Measurements from ENCODE around the gene CUL2.

The CUL2 gene

GRCh38 chr10:35015843-35016408 lies 74.2 kb downstream of the CUL2 start:
- Histone ChIP-seq H3K4me2 (ENCODE audit: low read length) (no peak overlapping the region), H3K36me3 (ENCODE audit: insufficient read depth, low read length) (peaks cover 16% of the 10 kb centered on the region), H3K9me3 (replicated peaks; ENCODE audit: low read length) (no peaks in the 10 kb centered on the region), H3K4me1 (ENCODE audit: control insufficient read depth, insufficient read depth, low read length) (peaks cover 9% of the 10 kb centered on the region), H3K9ac (ENCODE audit: low read depth, low read length) (no peak overlapping the region), H3K4me3 (ENCODE audit: low read length) (no peak overlapping the region), H3K27me3 (ENCODE audit: control insufficient read depth, insufficient read depth, low read length) (no peaks in the 10 kb centered on the region)

GRCh38 chr10:35012781-35013180 lies 77.4 kb downstream of the CUL2 start:
- peaks cover 25% of the 10 kb centered on the region for H3K36me3 ChIP-seq (ENCODE audit: insufficient read depth, low read length)

GRCh38 chr10:35011771-35012191 lies 78.4 kb downstream of the CUL2 start:
- no peak overlapping the region for H3K9ac ChIP-seq (ENCODE audit: low read depth, low read length)
- peaks cover 21% of the 10 kb centered on the region for H3K36me3 ChIP-seq (ENCODE audit: insufficient read depth, low read length)
- peaks cover 23% of the 10 kb centered on the region for H3K4me1 ChIP-seq (ENCODE audit: control insufficient read depth, insufficient read depth, low read length)
- no peak overlapping the region for H3K4me3 ChIP-seq (ENCODE audit: low read length)
- H3K9me3 ChIP-seq (replicated peaks; ENCODE audit: low read length) = no peaks in the 10 kb centered on the region
- H3K27me3 ChIP-seq (ENCODE audit: control insufficient read depth, insufficient read depth, low read length) = no peaks in the 10 kb centered on the region
- no peak overlapping the region for H3K4me2 ChIP-seq (ENCODE audit: low read length)

More at GRCh38 chr10:35012781-35013180, 77.4 kb downstream of the CUL2 start:
- Histone ChIP-seq H3K4me1 (ENCODE audit: control insufficient read depth, insufficient read depth, low read length) (peaks cover 14% of the 10 kb centered on the region), H3K4me3 (ENCODE audit: low read length) (no peak overlapping the region), H3K9ac (ENCODE audit: low read depth, low read length) (no peak overlapping the region), H3K4me2 (ENCODE audit: low read length) (no peak overlapping the region), H3K27me3 (ENCODE audit: control insufficient read depth, insufficient read depth, low read length) (no peaks in the 10 kb centered on the region), H3K9me3 (replicated peaks; ENCODE audit: low read length) (no peaks in the 10 kb centered on the region)

GRCh38 chr10:35007858-35008301 lies 82.3 kb downstream of the CUL2 start:
- H3K36me3 ChIP-seq (ENCODE audit: insufficient read depth, low read length) = peaks cover 21% of the 10 kb centered on the region
- peaks cover 31% of the 10 kb centered on the region for H3K4me1 ChIP-seq (ENCODE audit: control insufficient read depth, insufficient read depth, low read length)
- H3K4me2 ChIP-seq (ENCODE audit: low read length) = no peak overlapping the region
- no peak overlapping the region for H3K9ac ChIP-seq (ENCODE audit: low read depth, low read length)
- H3K4me3 ChIP-seq (ENCODE audit: low read length) = no peak overlapping the region
- H3K9me3 ChIP-seq (replicated peaks; ENCODE audit: low read length) = no peaks in the 10 kb centered on the region
- H3K27me3 ChIP-seq (ENCODE audit: control insufficient read depth, insufficient read depth, low read length) = no peaks in the 10 kb centered on the region

- H3K9ac ChIP-seq (ENCODE audit: low read depth, low read length) = peak overlapping the region; percentile 39
- H3K27me3 ChIP-seq (ENCODE audit: control insufficient read depth, insufficient read depth, low read length) = no peaks in the 10 kb centered on the region
- peaks cover 27% of the 10 kb centered on the region for H3K4me1 ChIP-seq (ENCODE audit: control insufficient read depth, insufficient read depth, low read length)
- no peak overlapping the region for H3K4me3 ChIP-seq (ENCODE audit: low read length)
- no peaks in the 10 kb centered on the region for H3K9me3 ChIP-seq (replicated peaks; ENCODE audit: low read length)
- peaks cover 16% of the 10 kb centered on the region for H3K36me3 ChIP-seq (ENCODE audit: insufficient read depth, low read length)
- H3K4me2 ChIP-seq (ENCODE audit: low read length) = peak overlapping the region; percentile 27
Measured at GRCh38 chr10:35006836-35007235, 83.3 kb downstream of the CUL2 start.

- Histone ChIP-seq H3K36me3 (ENCODE audit: insufficient read depth, low read length) (peaks cover 11% of the 10 kb centered on the region), H3K9me3 (replicated peaks; ENCODE audit: low read length) (no peaks in the 10 kb centered on the region), H3K9ac (ENCODE audit: low read depth, low read length) (no peak overlapping the region), H3K4me1 (ENCODE audit: control insufficient read depth, insufficient read depth, low read length) (peaks cover 22% of the 10 kb centered on the region), H3K27me3 (ENCODE audit: control insufficient read depth, insufficient read depth, low read length) (no peaks in the 10 kb centered on the region), H3K4me3 (ENCODE audit: low read length) (no peak overlapping the region), H3K4me2 (ENCODE audit: low read length) (peak overlapping the region; percentile 2)
Measured at GRCh38 chr10:35005868-35006267, 84.3 kb downstream of the CUL2 start.

- H3K4me3 ChIP-seq (ENCODE audit: low read length) = no peak overlapping the region
Measured at GRCh38 chr10:35004651-35005050, 85.5 kb downstream of the CUL2 start.

GRCh38 chr10:35003906-35004305 lies 86.2 kb downstream of the CUL2 start:
- peaks cover 22% of the 10 kb centered on the region for H3K4me1 ChIP-seq (ENCODE audit: control insufficient read depth, insufficient read depth, low read length)
- no peaks in the 10 kb centered on the region for H3K9me3 ChIP-seq (replicated peaks; ENCODE audit: low read length)
- H3K27me3 ChIP-seq (ENCODE audit: control insufficient read depth, insufficient read depth, low read length) = no peaks in the 10 kb centered on the region
- H3K36me3 ChIP-seq (ENCODE audit: insufficient read depth, low read length) = no peaks in the 10 kb centered on the region
- no peak overlapping the region for H3K9ac ChIP-seq (ENCODE audit: low read depth, low read length)
- no peak overlapping the region for H3K4me2 ChIP-seq (ENCODE audit: low read length)
- no peak overlapping the region for H3K4me3 ChIP-seq (ENCODE audit: low read length)

More at GRCh38 chr10:35004651-35005050, 85.5 kb downstream of the CUL2 start:
- H3K4me2 ChIP-seq (ENCODE audit: low read length) = no peak overlapping the region
- no peaks in the 10 kb centered on the region for H3K9me3 ChIP-seq (replicated peaks; ENCODE audit: low read length)
- peaks cover 22% of the 10 kb centered on the region for H3K4me1 ChIP-seq (ENCODE audit: control insufficient read depth, insufficient read depth, low read length)
- no peak overlapping the region for H3K9ac ChIP-seq (ENCODE audit: low read depth, low read length)
- H3K36me3 ChIP-seq (ENCODE audit: insufficient read depth, low read length) = peaks cover 5% of the 10 kb centered on the region
- H3K27me3 ChIP-seq (ENCODE audit: control insufficient read depth, insufficient read depth, low read length) = no peaks in the 10 kb centered on the region

GRCh38 chr10:35000936-35001335 lies 89.2 kb downstream of the CUL2 start:
- Histone ChIP-seq H3K27me3 (ENCODE audit: control insufficient read depth, insufficient read depth, low read length) (no peaks in the 10 kb centered on the region), H3K9ac (ENCODE audit: low read depth, low read length) (no peak overlapping the region), H3K9me3 (replicated peaks; ENCODE audit: low read length) (no peaks in the 10 kb centered on the region), H3K4me1 (ENCODE audit: control insufficient read depth, insufficient read depth, low read length) (no peaks in the 10 kb centered on the region), H3K36me3 (ENCODE audit: insufficient read depth, low read length) (no peaks in the 10 kb centered on the region), H3K4me3 (ENCODE audit: low read length) (no peak overlapping the region), H3K4me2 (ENCODE audit: low read length) (no peak overlapping the region)

GRCh38 chr10:34999532-34999931 lies 90.6 kb downstream of the CUL2 start:
- Histone ChIP-seq H3K4me1 (ENCODE audit: control insufficient read depth, insufficient read depth, low read length) (peaks cover 4% of the 10 kb centered on the region), H3K9me3 (replicated peaks; ENCODE audit: low read length) (no peaks in the 10 kb centered on the region), H3K9ac (ENCODE audit: low read depth, low read length) (no peak overlapping the region), H3K27me3 (ENCODE audit: control insufficient read depth, insufficient read depth, low read length) (no peaks in the 10 kb centered on the region), H3K4me3 (ENCODE audit: low read length) (no peak overlapping the region), H3K36me3 (ENCODE audit: insufficient read depth, low read length) (no peaks in the 10 kb centered on the region), H3K4me2 (ENCODE audit: low read length) (no peak overlapping the region)

GRCh38 chr10:34998940-34999339 lies 91.2 kb downstream of the CUL2 start:
- H3K4me2 ChIP-seq (ENCODE audit: low read length) = no peak overlapping the region
- no peak overlapping the region for H3K9ac ChIP-seq (ENCODE audit: low read depth, low read length)
- H3K27me3 ChIP-seq (ENCODE audit: control insufficient read depth, insufficient read depth, low read length) = no peaks in the 10 kb centered on the region
- peaks cover 6% of the 10 kb centered on the region for H3K4me1 ChIP-seq (ENCODE audit: control insufficient read depth, insufficient read depth, low read length)
- H3K4me3 ChIP-seq (ENCODE audit: low read length) = no peak overlapping the region
- H3K36me3 ChIP-seq (ENCODE audit: insufficient read depth, low read length) = no peaks in the 10 kb centered on the region
- no peaks in the 10 kb centered on the region for H3K9me3 ChIP-seq (replicated peaks; ENCODE audit: low read length)

GRCh38 chr10:34996843-34997242 lies 93.3 kb downstream of the CUL2 start:
- H3K9me3 ChIP-seq (replicated peaks; ENCODE audit: low read length) = no peaks in the 10 kb centered on the region
- no peak overlapping the region for H3K4me3 ChIP-seq (ENCODE audit: low read length)
- no peaks in the 10 kb centered on the region for H3K27me3 ChIP-seq (ENCODE audit: control insufficient read depth, insufficient read depth, low read length)
- H3K9ac ChIP-seq (ENCODE audit: low read depth, low read length) = no peak overlapping the region
- peaks cover 7% of the 10 kb centered on the region for H3K4me1 ChIP-seq (ENCODE audit: control insufficient read depth, insufficient read depth, low read length)
- H3K4me2 ChIP-seq (ENCODE audit: low read length) = no peak overlapping the region
- H3K36me3 ChIP-seq (ENCODE audit: insufficient read depth, low read length) = no peaks in the 10 kb centered on the region
